Caco-2 (cell line): ENCODE results near the gene TOP3B. TPM values are rescaled to one million over a fixed set of nuclear protein-coding genes. Genes with fewer than 3 reads are reported as not detected.

Source experiments
- BruUV-seq: library from RNA; stranded (reverse); fragments of 400-500 nt; replicated peaks from 2 replicates; lab custom pipeline; 2021; lab: Mats Ljungman, UMichigan
- CTCF ChIA-PET: fragments of 300-600 bp; sonication (Branson Sonifier 250); formaldehyde crosslinking; loops from one replicate; lab custom pipeline; 2022; ENCODE audit warnings: antibody characterized with exemption; lab: Charles Lee
- POLR2A ChIA-PET: fragments of 300-600 bp; sonication (Branson Sonifier 250); formaldehyde crosslinking; loops from one replicate; lab custom pipeline; 2022; ENCODE audit warnings: antibody characterized with exemption; lab: Charles Lee
- DNase-seq, 2 experiments: peaks; one replicate each; pipeline versions ENCODE4 v3.0.0 to v3.0.0-alpha.2; 2020 to 2022
- H3K27me3 ChIP-seq: replicated peaks from 2 replicates; pipeline ENCODE4 v1.6.0; 2011; ENCODE audit warnings: low read length; ENCODE audit not compliant: control insufficient read depth, insufficient read depth
- H3K36me3 ChIP-seq: 2 replicates; pipeline ENCODE4 v1.5.1; 2011; ENCODE audit warnings: low read length; ENCODE audit not compliant: control insufficient read depth, insufficient read depth
- H3K4me1 ChIP-seq: fragments of 250-450 bp; sonication (Bioruptor Pico); 2 replicates; pipeline ENCODE4 v1.5.1; 2020; ENCODE audit warnings: mild to moderate bottlenecking
- H3K4me3 ChIP-seq: 2 replicates; pipeline ENCODE4 v1.5.1; 2011; ENCODE audit warnings: low read depth, mild to moderate bottlenecking, control low read depth, low read length
- H3K9me3 ChIP-seq: fragments of 250-450 bp; sonication (Bioruptor Pico); 2 replicates; pipeline ENCODE4 v1.5.1; 2020; ENCODE audit warnings: mild to moderate bottlenecking, moderate library complexity
- H3K27ac Mint-ChIP-seq: one replicate; pipeline ENCODE4 v1.8.0; 2022; ENCODE audit warnings: mixed read lengths; ENCODE audit not compliant: unreplicated experiment
- H3K27me3 Mint-ChIP-seq: one replicate; pipeline ENCODE4 v1.8.0; 2022; ENCODE audit warnings: mixed read lengths; ENCODE audit not compliant: insufficient read depth, unreplicated experiment
- H3K36me3 Mint-ChIP-seq: one replicate; pipeline ENCODE4 v1.8.0; 2022; ENCODE audit warnings: mild to moderate bottlenecking, mixed read lengths; ENCODE audit not compliant: insufficient read depth, unreplicated experiment
- H3K4me1 Mint-ChIP-seq: one replicate; pipeline ENCODE4 v1.8.0; 2022; ENCODE audit warnings: low read depth, mixed read lengths; ENCODE audit not compliant: unreplicated experiment
- H3K4me3 Mint-ChIP-seq: one replicate; pipeline ENCODE4 v1.8.0; 2022; ENCODE audit warnings: mild to moderate bottlenecking, moderate library complexity, mixed read lengths; ENCODE audit not compliant: unreplicated experiment
- H3K9me3 Mint-ChIP-seq: one replicate; pipeline ENCODE4 v1.8.0; 2022; ENCODE audit warnings: mixed read lengths; ENCODE audit not compliant: unreplicated experiment
- intact Hi-C: fragments of 100-400 bp; cut with micrococcal nuclease; formaldehyde crosslinking; loops from one replicate; pipeline ENCODE4 v1.10.0; 2022; ENCODE audit not compliant: unreplicated experiment
- total RNA-seq: library from RNA; stranded (reverse); gene quantifications from 2 replicates; pipeline ENCODE4 v1.2.3, GENCODE V29; 2022
- TF ChIP-seq, protein P1 (sequence below), 2 experiments: fragments of 200-600 bp in 1 of 2; IDR thresholded peaks; 1 replicate in 1 of 2; 2 replicates in 1 of 2; pipeline versions ENCODE4 v1.5.1 to v1.8.0; 2011 to 2022; ENCODE audit warnings: antibody characterized with exemption in 1 of 2, control low read depth in 1 of 2, inconsistent platforms in 1 of 2, low read depth in 1 of 2, low read length in 1 of 2, mild to moderate bottlenecking in 1 of 2, moderate library complexity in 1 of 2; ENCODE audit not compliant: insufficient read depth in 1 of 2, severe bottlenecking in 1 of 2, unreplicated experiment in 1 of 2

TOP3B gene
- total RNA-seq, 1 experiment from 2014 or later: 63.7 TPM

DNA sequence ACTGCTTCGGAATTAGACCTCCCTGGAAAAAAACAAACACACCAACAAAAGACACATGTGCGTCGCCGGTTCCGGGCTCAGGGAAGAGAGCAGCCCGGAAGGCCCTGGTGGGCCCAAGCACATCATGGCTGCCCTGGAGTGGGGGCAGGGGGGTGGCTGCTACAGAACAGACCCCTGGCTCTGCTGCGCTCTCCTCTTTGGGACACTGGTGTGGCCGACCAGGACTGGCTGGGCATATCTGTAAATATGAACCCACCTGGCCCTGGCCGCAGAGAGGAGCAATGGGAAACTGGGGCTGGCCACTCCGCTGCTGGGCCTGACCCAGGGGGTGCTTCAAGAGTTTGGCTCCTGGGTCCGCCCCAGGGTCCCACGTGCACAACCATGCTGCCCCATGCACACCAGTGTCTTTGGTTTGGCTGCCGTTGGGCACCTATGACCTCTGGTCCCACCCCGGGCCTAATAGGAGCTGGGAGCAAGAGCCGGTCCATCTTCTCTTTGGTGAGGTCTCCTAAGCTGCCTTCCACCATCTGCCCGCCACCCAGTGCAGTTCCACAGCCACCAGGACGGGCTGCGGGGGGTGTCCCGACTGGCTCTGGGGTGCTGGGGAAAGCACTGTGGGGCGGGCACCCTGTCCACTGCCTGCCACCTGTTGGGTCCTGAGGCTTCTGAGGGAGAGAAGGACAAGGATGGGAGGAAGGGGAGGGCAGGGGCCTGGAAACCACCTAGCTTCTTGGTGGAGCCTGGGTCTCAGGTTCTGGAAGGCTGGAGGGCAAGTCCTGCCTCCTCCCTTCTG lies 60.0 kb downstream of the TOP3B start:
- H3K9me3 ChIP-seq: no peaks in the 10 kb centered on the region
- DNase-seq: no peak
- H3K27me3 ChIP-seq: no peaks in the 10 kb centered on the region
- no peak overlapping the region for H3K27ac Mint-ChIP-seq
- H3K4me3 Mint-ChIP-seq: no peak overlapping the region
- intact Hi-C loops: no loop called here
- no peaks in the 10 kb centered on the region for H3K36me3 Mint-ChIP-seq
- TF ChIP-seq, protein P1, sequence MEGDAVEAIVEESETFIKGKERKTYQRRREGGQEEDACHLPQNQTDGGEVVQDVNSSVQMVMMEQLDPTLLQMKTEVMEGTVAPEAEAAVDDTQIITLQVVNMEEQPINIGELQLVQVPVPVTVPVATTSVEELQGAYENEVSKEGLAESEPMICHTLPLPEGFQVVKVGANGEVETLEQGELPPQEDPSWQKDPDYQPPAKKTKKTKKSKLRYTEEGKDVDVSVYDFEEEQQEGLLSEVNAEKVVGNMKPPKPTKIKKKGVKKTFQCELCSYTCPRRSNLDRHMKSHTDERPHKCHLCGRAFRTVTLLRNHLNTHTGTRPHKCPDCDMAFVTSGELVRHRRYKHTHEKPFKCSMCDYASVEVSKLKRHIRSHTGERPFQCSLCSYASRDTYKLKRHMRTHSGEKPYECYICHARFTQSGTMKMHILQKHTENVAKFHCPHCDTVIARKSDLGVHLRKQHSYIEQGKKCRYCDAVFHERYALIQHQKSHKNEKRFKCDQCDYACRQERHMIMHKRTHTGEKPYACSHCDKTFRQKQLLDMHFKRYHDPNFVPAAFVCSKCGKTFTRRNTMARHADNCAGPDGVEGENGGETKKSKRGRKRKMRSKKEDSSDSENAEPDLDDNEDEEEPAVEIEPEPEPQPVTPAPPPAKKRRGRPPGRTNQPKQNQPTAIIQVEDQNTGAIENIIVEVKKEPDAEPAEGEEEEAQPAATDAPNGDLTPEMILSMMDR (IDR thresholded peaks at IDR 0.05; ENCODE audit: insufficient read depth in 1 of 2, low read depth in 1 of 2, low read length in 1 of 2, severe bottlenecking in 1 of 2, unreplicated experiment in 1 of 2): no peak
- no peak overlapping the region for H3K4me3 ChIP-seq
- no peaks in the 10 kb centered on the region for H3K9me3 Mint-ChIP-seq
- H3K27me3 Mint-ChIP-seq: no peaks in the 10 kb centered on the region
- no TSS peak for BruUV-seq
- H3K4me1 Mint-ChIP-seq: no peaks in the 10 kb centered on the region
- ChIA-PET POLR2A (no interaction called here), CTCF (no interaction called here)
- H3K36me3 ChIP-seq: no peaks in the 10 kb centered on the region
- H3K4me1 ChIP-seq: no peaks in the 10 kb centered on the region

DNA sequence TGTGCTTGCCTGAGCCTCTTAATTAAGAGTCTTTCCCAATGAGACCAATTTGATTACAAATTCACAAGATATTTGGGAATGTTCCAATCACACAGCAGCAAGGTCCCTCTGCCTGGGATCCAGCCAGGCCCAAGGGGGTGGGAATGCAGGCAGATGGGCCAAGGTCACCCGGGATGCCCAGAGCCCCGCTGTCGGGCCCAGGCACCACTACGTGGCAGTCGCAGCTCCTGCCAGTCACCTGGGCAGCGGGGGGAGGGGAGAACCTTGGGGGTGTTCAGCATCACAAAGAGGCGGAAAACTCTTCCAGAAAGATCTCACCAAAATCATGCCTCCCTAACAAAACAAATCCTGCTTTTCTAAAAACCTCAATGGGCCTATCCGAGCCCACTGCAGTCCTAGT lies 60.9 kb downstream of the TOP3B start:
- no peaks in the 10 kb centered on the region for H3K27me3 Mint-ChIP-seq
- H3K9me3 Mint-ChIP-seq: no peaks in the 10 kb centered on the region
- H3K9me3 ChIP-seq: no peaks in the 10 kb centered on the region
- H3K36me3 ChIP-seq: no peaks in the 10 kb centered on the region
- no peaks in the 10 kb centered on the region for H3K4me1 Mint-ChIP-seq
- no TSS peak for BruUV-seq
- intact Hi-C loops: no loop called here
- H3K4me3 ChIP-seq: no peak overlapping the region
- ChIA-PET POLR2A (no interaction called here), CTCF (no interaction called here)
- no peaks in the 10 kb centered on the region for H3K36me3 Mint-ChIP-seq
- H3K27ac Mint-ChIP-seq: no peak overlapping the region
- no peak overlapping the region for H3K4me3 Mint-ChIP-seq
- H3K27me3 ChIP-seq: no peaks in the 10 kb centered on the region
- no peak for DNase-seq
- H3K4me1 ChIP-seq: no peaks in the 10 kb centered on the region
- TF ChIP-seq, protein P1 (IDR thresholded peaks at IDR 0.05; ENCODE audit: insufficient read depth in 1 of 2, low read depth in 1 of 2, low read length in 1 of 2, severe bottlenecking in 1 of 2, unreplicated experiment in 1 of 2): no peak

DNA sequence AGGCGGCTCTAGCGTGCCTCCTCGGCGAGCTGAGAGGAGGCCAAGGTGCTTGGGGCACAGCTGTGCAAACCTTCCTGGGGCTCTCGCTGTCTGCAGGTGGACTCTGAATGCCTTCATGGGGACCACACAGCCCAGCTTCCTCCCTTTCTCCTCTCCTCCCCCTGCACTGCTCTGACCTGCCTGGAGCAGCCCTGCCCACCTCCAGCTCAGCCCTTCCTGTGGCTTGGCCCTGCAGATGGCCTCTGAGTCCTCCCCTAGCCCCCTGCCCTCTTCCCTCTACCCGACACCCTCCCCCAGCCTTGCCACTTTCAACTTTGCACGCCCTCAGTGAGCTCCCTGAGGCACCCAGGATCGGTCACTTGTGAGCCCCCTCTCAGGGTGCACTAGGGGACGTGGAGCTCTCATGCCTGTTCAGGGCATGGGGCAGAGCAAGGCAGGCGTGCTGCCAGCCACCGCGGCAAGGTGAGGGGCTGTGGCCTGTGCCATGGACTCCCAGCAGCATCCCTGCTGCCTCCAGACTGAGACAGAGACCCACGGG lies 61.3 kb downstream of the TOP3B start:
- no peaks in the 10 kb centered on the region for H3K36me3 ChIP-seq
- no peaks in the 10 kb centered on the region for H3K4me1 ChIP-seq
- H3K36me3 Mint-ChIP-seq: no peaks in the 10 kb centered on the region
- no peaks in the 10 kb centered on the region for H3K4me1 Mint-ChIP-seq
- TF ChIP-seq, protein P1 (IDR thresholded peaks at IDR 0.05; ENCODE audit: insufficient read depth in 1 of 2, low read depth in 1 of 2, low read length in 1 of 2, severe bottlenecking in 1 of 2, unreplicated experiment in 1 of 2): no peak
- no peak for DNase-seq
- no peaks in the 10 kb centered on the region for H3K9me3 Mint-ChIP-seq
- H3K4me3 ChIP-seq: no peak overlapping the region
- BruUV-seq: no TSS peak
- ChIA-PET POLR2A (no interaction called here), CTCF (no interaction called here)
- no peaks in the 10 kb centered on the region for H3K27me3 ChIP-seq
- no peaks in the 10 kb centered on the region for H3K9me3 ChIP-seq
- H3K27ac Mint-ChIP-seq: no peak overlapping the region
- H3K4me3 Mint-ChIP-seq: no peak overlapping the region
- no peaks in the 10 kb centered on the region for H3K27me3 Mint-ChIP-seq
- intact Hi-C loops: no loop called here
